GM12864 (cell line): ENCODE data around the gene RNF225.
"Not testable (repeated sequence)": the region's sequence is repeated elsewhere in the genome, so short reads cannot be mapped to it uniquely, and the experiment has no call there.

Source experiments
- DNase-seq: peaks from one replicate; pipeline ENCODE4 v3.0.0-alpha.2; 2011; ENCODE audit warnings: low read depth
- H3K4me3 ChIP-seq: 2 replicates; pipeline ENCODE4 v1.5.1; 2011; ENCODE audit warnings: mild to moderate bottlenecking, low read depth, low read length, control low read depth
- CTCF ChIP-seq: IDR thresholded peaks from 2 replicates; pipeline ENCODE4 v1.5.1; 2011; ENCODE audit warnings: low read depth, mild to moderate bottlenecking, moderate library complexity, low read length, control low read depth, inconsistent platforms; ENCODE audit errors: missing control alignments

The RNF225 gene

DNA sequence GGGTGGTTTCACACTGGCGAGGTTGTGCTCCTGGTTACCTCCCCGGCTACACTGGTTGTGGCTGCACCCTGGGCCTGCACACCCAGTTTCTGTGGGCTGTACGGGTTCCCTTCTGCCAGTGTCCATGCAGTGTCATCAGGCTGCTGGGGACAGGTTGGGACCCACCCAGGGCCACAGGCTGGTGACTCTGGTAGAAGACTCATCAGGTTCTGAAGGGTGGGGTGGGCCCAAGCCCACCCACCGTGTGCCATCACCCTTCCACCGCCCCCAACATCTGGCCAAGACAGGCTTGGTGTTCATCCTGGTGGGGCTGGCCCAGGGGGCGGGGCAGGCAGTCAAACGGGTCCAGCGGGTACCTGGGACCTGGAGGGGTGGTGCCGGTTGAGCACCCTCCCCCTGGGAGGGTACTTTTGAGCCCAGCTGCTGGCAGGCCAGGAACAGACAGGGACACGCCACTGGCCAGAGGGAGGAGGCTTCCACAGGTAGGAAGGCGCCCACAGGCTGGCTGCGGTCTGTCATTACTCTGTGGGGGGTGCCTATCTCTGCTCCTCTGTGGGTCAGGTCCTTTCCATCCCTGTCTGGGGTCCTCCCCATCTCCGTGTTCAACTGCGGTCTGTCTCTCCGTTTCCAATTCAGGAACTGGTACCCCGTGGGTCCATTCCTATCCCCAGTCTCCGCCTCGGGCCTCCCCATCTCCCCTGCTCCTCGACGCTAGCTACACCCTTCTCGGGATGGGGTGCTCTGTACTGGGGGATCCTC, at the start of gene RNF225:
Gene RNF225, plus strand, starts transcription at position 437 of the 759 bp plus-strand sequence. CDS start 434 bp downstream, outside the sequence.
- TF ChIP-seq CTCF, result no peak
- no peak for DNase-seq
- H3K4me3 ChIP-seq, result no peak within 1 kb of the TSS

DNA sequence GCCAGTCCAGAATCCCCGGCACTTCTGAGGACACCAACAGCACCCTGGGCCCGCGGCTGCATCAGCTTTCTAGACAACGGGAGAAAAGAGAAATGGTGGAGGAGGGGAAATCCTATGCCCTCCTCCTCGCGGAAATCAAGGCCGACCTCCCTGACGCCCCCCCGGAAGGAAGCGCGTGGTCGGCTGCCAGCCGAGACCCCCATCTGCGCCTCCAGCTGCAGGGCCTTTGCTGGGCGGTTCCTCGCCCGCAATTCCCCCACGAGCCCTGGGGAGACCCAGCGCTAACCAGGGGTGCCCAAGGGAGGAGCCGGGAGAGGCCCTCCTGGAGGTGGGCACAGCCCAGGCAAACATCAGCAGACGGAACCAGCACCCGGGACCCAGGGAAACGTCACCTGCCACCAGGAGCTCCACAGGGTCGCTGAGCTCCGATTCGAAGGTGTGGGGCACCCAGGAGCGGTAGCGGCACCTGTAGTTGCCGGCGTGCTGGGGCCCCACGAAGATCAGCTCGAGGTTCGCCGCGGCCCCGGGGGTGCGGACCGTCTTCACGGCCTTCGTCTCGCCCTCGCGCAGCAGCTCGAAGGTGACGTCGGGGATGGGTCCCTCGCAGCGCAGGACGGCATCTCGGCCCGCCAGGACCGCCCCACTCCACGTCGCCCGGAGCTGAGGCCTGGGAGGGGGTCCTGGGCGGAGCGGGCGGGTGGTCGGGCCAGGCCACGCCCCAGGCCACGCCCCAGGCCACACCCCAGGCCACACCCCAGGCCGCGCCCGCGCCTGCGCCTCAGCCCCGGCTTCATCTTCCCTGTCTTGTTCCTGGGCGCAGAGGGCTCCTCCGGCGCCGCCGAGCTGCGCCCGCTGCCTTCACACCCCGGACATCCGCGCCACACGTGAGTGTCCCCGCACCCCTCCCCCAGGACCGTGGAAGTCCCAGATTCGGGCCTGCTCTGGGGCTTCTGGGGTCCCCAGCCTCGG, 48.2 kb upstream of the RNF225 start:
- peak overlapping the region; percentile 77 for H3K4me3 ChIP-seq
- TF ChIP-seq CTCF, result no peak
- DNase-seq, result peak; percentile 33

- peak overlapping the region; percentile 77 for H3K4me3 ChIP-seq
Measured at GRCh38 chr19:58348080-58348479, 47.4 kb upstream of the RNF225 start.

GRCh38 chr19:58349590-58349989, 45.9 kb upstream of the RNF225 start:
- H3K4me3 ChIP-seq, result no peak overlapping the region
- no peak for DNase-seq
- no peak for TF ChIP-seq CTCF

More at GRCh38 chr19:58348080-58348479, 47.4 kb upstream of the RNF225 start:
- DNase-seq, result not testable (repeated sequence)

- TF ChIP-seq CTCF, result no peak
- DNase-seq, result no peak
- no peak overlapping the region for H3K4me3 ChIP-seq
Measured at GRCh38 chr19:58350001-58350861, 45.2 kb upstream of the RNF225 start.

GRCh38 chr19:58350871-58351557, 44.4 kb upstream of the RNF225 start:
- no peak for TF ChIP-seq CTCF
- no peak overlapping the region for H3K4me3 ChIP-seq
- DNase-seq, result no peak
